Activated naive CD8-positive, alpha-beta T cell treated with anti-CD3 and anti-CD28 coated beads, Interleukin-2, amount 50 U/mL, for 24 hours (primary cell): ENCODE data around the gene ABCC1.

Experiments
- ATAC-seq: fragments of 150-1000 bp; cut with Tn5 transposase; one replicate; pipeline ENCODE4 v1.10.0; 2021
- DNase-seq: peaks from one replicate; pipeline ENCODE4 v3.0.0; 2021
- H3K27ac Mint-ChIP-seq: one replicate; pipeline ENCODE4 v1.8.0; 2021; ENCODE audit warnings: mild to moderate bottlenecking, mixed read lengths
- H3K27me3 Mint-ChIP-seq: one replicate; pipeline ENCODE4 v1.8.0; 2021; ENCODE audit warnings: mixed read lengths
- H3K36me3 Mint-ChIP-seq: one replicate; pipeline ENCODE4 v1.8.0; 2021; ENCODE audit warnings: low read depth, mixed read lengths
- H3K4me1 Mint-ChIP-seq: one replicate; pipeline ENCODE4 v1.8.0; 2021; ENCODE audit warnings: mixed read lengths
- H3K4me3 Mint-ChIP-seq: one replicate; pipeline ENCODE4 v1.8.0; 2021; ENCODE audit warnings: mild to moderate bottlenecking, moderate library complexity, mixed read lengths
- H3K9me3 Mint-ChIP-seq: one replicate; pipeline ENCODE4 v1.8.0; 2021; ENCODE audit warnings: mixed read lengths

ABCC1 gene

GRCh38 chr16:16041196-16041892 lies 91.9 kb downstream of the ABCC1 start:
- H3K9me3 Mint-ChIP-seq = no peaks in the 10 kb centered on the region
- no peak overlapping the region for H3K4me3 Mint-ChIP-seq
- peaks cover 52% of the 10 kb centered on the region for H3K36me3 Mint-ChIP-seq
- ATAC-seq (no peak), DNase-seq (no peak)
- H3K27me3 Mint-ChIP-seq = no peaks in the 10 kb centered on the region
- H3K27ac Mint-ChIP-seq = no peak overlapping the region
- peaks cover 12% of the 10 kb centered on the region for H3K4me1 Mint-ChIP-seq

GRCh38 chr16:16042076-16042475 lies 92.7 kb downstream of the ABCC1 start:
- DNase-seq (no peak), ATAC-seq (no peak)
- H3K9me3 Mint-ChIP-seq = no peaks in the 10 kb centered on the region
- no peak overlapping the region for H3K4me3 Mint-ChIP-seq
- H3K4me1 Mint-ChIP-seq = peaks cover 12% of the 10 kb centered on the region
- no peaks in the 10 kb centered on the region for H3K27me3 Mint-ChIP-seq
- H3K36me3 Mint-ChIP-seq = peaks cover 50% of the 10 kb centered on the region
- H3K27ac Mint-ChIP-seq = no peak overlapping the region

GRCh38 chr16:16045296-16045695 lies 95.9 kb downstream of the ABCC1 start:
- no peaks in the 10 kb centered on the region for H3K9me3 Mint-ChIP-seq
- H3K4me1 Mint-ChIP-seq = peaks cover 4% of the 10 kb centered on the region
- ATAC-seq = no peak
- H3K36me3 Mint-ChIP-seq = peaks cover 54% of the 10 kb centered on the region
- no peak for DNase-seq
- no peak overlapping the region for H3K27ac Mint-ChIP-seq
- no peaks in the 10 kb centered on the region for H3K27me3 Mint-ChIP-seq
- H3K4me3 Mint-ChIP-seq = no peak overlapping the region

GRCh38 chr16:16045879-16046278 lies 96.5 kb downstream of the ABCC1 start:
- ATAC-seq (no peak), DNase-seq (peak; percentile 11)
- H3K4me3 Mint-ChIP-seq = no peak overlapping the region
- no peak overlapping the region for H3K27ac Mint-ChIP-seq
- H3K4me1 Mint-ChIP-seq = peaks cover 4% of the 10 kb centered on the region
- H3K36me3 Mint-ChIP-seq = peaks cover 57% of the 10 kb centered on the region
- H3K9me3 Mint-ChIP-seq = no peaks in the 10 kb centered on the region
- H3K27me3 Mint-ChIP-seq = no peaks in the 10 kb centered on the region

GRCh38 chr16:16047761-16048160 lies 98.3 kb downstream of the ABCC1 start:
- no peaks in the 10 kb centered on the region for H3K9me3 Mint-ChIP-seq
- H3K27me3 Mint-ChIP-seq = no peaks in the 10 kb centered on the region
- H3K27ac Mint-ChIP-seq = no peak overlapping the region
- DNase-seq = no peak
- no peak for ATAC-seq
- peaks cover 61% of the 10 kb centered on the region for H3K36me3 Mint-ChIP-seq
- H3K4me1 Mint-ChIP-seq = no peaks in the 10 kb centered on the region
- no peak overlapping the region for H3K4me3 Mint-ChIP-seq

GRCh38 chr16:16048904-16049582 lies 99.6 kb downstream of the ABCC1 start:
- no peak overlapping the region for H3K4me3 Mint-ChIP-seq
- ATAC-seq (peak; percentile 33), DNase-seq (no peak)
- H3K9me3 Mint-ChIP-seq = no peaks in the 10 kb centered on the region
- H3K36me3 Mint-ChIP-seq = peaks cover 53% of the 10 kb centered on the region
- H3K27me3 Mint-ChIP-seq = no peaks in the 10 kb centered on the region
- no peak overlapping the region for H3K27ac Mint-ChIP-seq
- no peaks in the 10 kb centered on the region for H3K4me1 Mint-ChIP-seq

- Mint-ChIP-seq H3K27me3 (no peaks in the 10 kb centered on the region), H3K36me3 (peaks cover 57% of the 10 kb centered on the region), H3K9me3 (no peaks in the 10 kb centered on the region), H3K27ac (no peak overlapping the region), H3K4me3 (no peak overlapping the region), H3K4me1 (no peaks in the 10 kb centered on the region)
- ATAC-seq (no peak), DNase-seq (no peak)
Observed at GRCh38 chr16:16050106-16050505, 100.7 kb downstream of the ABCC1 start.

- no peak for DNase-seq
Observed at GRCh38 chr16:16051132-16051531, 101.7 kb downstream of the ABCC1 start.

GRCh38 chr16:16052916-16053315 lies 103.5 kb downstream of the ABCC1 start:
- Mint-ChIP-seq H3K27me3 (no peaks in the 10 kb centered on the region), H3K9me3 (no peaks in the 10 kb centered on the region), H3K27ac (no peak overlapping the region), H3K36me3 (peaks cover 61% of the 10 kb centered on the region), H3K4me3 (no peak overlapping the region), H3K4me1 (no peaks in the 10 kb centered on the region)
- ATAC-seq (no peak), DNase-seq (no peak)

More at GRCh38 chr16:16051132-16051531, 101.7 kb downstream of the ABCC1 start:
- Mint-ChIP-seq H3K27me3 (no peaks in the 10 kb centered on the region), H3K9me3 (no peaks in the 10 kb centered on the region), H3K27ac (no peak overlapping the region), H3K36me3 (peaks cover 54% of the 10 kb centered on the region), H3K4me1 (no peaks in the 10 kb centered on the region), H3K4me3 (no peak overlapping the region)
- ATAC-seq = no peak

- Mint-ChIP-seq H3K27ac (no peak overlapping the region), H3K4me3 (no peak overlapping the region), H3K9me3 (no peaks in the 10 kb centered on the region), H3K4me1 (peaks cover 13% of the 10 kb centered on the region), H3K36me3 (peaks cover 49% of the 10 kb centered on the region), H3K27me3 (no peaks in the 10 kb centered on the region)
- DNase-seq (no peak), ATAC-seq (no peak)
Observed at GRCh38 chr16:16057102-16057501, 107.7 kb downstream of the ABCC1 start.

- H3K36me3 Mint-ChIP-seq = peaks cover 50% of the 10 kb centered on the region
- no peaks in the 10 kb centered on the region for H3K9me3 Mint-ChIP-seq
- ATAC-seq (no peak), DNase-seq (no peak)
- no peak overlapping the region for H3K4me3 Mint-ChIP-seq
- no peaks in the 10 kb centered on the region for H3K27me3 Mint-ChIP-seq
- H3K27ac Mint-ChIP-seq = no peak overlapping the region
- peaks cover 22% of the 10 kb centered on the region for H3K4me1 Mint-ChIP-seq
Observed at GRCh38 chr16:16059160-16059559, 109.7 kb downstream of the ABCC1 start.

GRCh38 chr16:16059895-16060590 lies 110.6 kb downstream of the ABCC1 start:
- Mint-ChIP-seq H3K27me3 (no peaks in the 10 kb centered on the region), H3K4me1 (peaks cover 22% of the 10 kb centered on the region), H3K27ac (no peak overlapping the region), H3K36me3 (peaks cover 48% of the 10 kb centered on the region), H3K4me3 (no peak overlapping the region), H3K9me3 (no peaks in the 10 kb centered on the region)
- no peak for DNase-seq
- ATAC-seq = no peak

GRCh38 chr16:16062023-16062937 lies 112.9 kb downstream of the ABCC1 start:
- DNase-seq (peak; percentile 14), ATAC-seq (peak; percentile 41)
- no peaks in the 10 kb centered on the region for H3K9me3 Mint-ChIP-seq
- H3K27ac Mint-ChIP-seq = peak overlapping the region; percentile 31
- H3K27me3 Mint-ChIP-seq = no peaks in the 10 kb centered on the region
- peaks cover 22% of the 10 kb centered on the region for H3K4me1 Mint-ChIP-seq
- H3K36me3 Mint-ChIP-seq = peaks cover 47% of the 10 kb centered on the region
- no peak overlapping the region for H3K4me3 Mint-ChIP-seq

- Mint-ChIP-seq H3K27ac (peak overlapping the region; percentile 37), H3K4me1 (peaks cover 22% of the 10 kb centered on the region), H3K4me3 (no peak overlapping the region), H3K36me3 (peaks cover 46% of the 10 kb centered on the region), H3K9me3 (no peaks in the 10 kb centered on the region), H3K27me3 (no peaks in the 10 kb centered on the region)
- ATAC-seq (no peak), DNase-seq (no peak)
Observed at GRCh38 chr16:16063683-16064082, 114.3 kb downstream of the ABCC1 start.
